HFFc6 (cell line): Measurements from ENCODE around the gene VEGFC. TPM values are rescaled to one million over a fixed set of nuclear protein-coding genes. Genes with fewer than 3 reads are reported as not detected.

ENCODE experiments used
- DNase-seq: peaks from one replicate; pipeline ENCODE4 v3.0.0-alpha.2; 2018
- H3K27ac Mint-ChIP-seq: 2 replicates; pipeline ENCODE4 v1.8.0; 2020; ENCODE audit warnings: mild to moderate bottlenecking, mixed read lengths
- H3K27me3 Mint-ChIP-seq: 2 replicates; pipeline ENCODE4 v1.8.0; 2021; ENCODE audit warnings: mild to moderate bottlenecking, moderate library complexity, mixed read lengths; ENCODE audit not compliant: insufficient read depth
- H3K36me3 Mint-ChIP-seq: 2 replicates; pipeline ENCODE4 v1.8.0; 2021; ENCODE audit warnings: low read depth, mixed read lengths
- H3K4me1 Mint-ChIP-seq: 2 replicates; pipeline ENCODE4 v1.8.0; 2020; ENCODE audit warnings: low read depth, mixed read lengths
- H3K4me3 Mint-ChIP-seq: 2 replicates; pipeline ENCODE4 v1.8.0; 2020; ENCODE audit warnings: mild to moderate bottlenecking, moderate library complexity, mixed read lengths
- H3K9me3 Mint-ChIP-seq: 2 replicates; pipeline ENCODE4 v1.8.0; 2020; ENCODE audit warnings: mild to moderate bottlenecking, mixed read lengths
- CTCF ChIP-seq: fragments of 200-600 bp; sonication (generic); IDR thresholded peaks from 2 replicates; pipeline ENCODE4 v1.5.0; 2021; ENCODE audit warnings: antibody characterized with exemption, mild to moderate bottlenecking
- total RNA-seq, 6 experiments: library from RNA; stranded (reverse); fragmentation: NEBNext Ultra II Directional; extraction: Animal tissue kit (Norgen Biotek cat#: 25700); gene quantifications; 2 replicates in 1 of 6; 3 replicates in 5 of 6; pipeline ENCODE4 v1.2.3, GENCODE V29; 2021

Gene VEGFC
- total RNA-seq, 6 experiments from 2014 or later = 323 to 374 (median 351) TPM

- Mint-ChIP-seq H3K4me1 (peaks cover 93% of the 10 kb centered on the region), H3K27me3 (peaks cover 2% of the 10 kb centered on the region), H3K4me3 (peak overlapping the region; percentile 95; the same call in 1 of the 2 replicates), H3K27ac (peak overlapping the region; percentile 98), H3K9me3 (peaks cover 2% of the 10 kb centered on the region; the same call in 1 of the 2 replicates), H3K36me3 (peaks cover 68% of the 10 kb centered on the region)
- TF ChIP-seq CTCF = no peak
- no peak for DNase-seq
Measured at GRCh38 chr4:176784816-176785215, 7.9 kb downstream of the VEGFC start.

GRCh38 chr4:176782794-176783193 is 9.9 kb downstream of the VEGFC start:
- Mint-ChIP-seq H3K4me1 (peaks cover 93% of the 10 kb centered on the region), H3K27ac (peak overlapping the region; percentile 86), H3K27me3 (peaks cover 2% of the 10 kb centered on the region; the same call in 1 of the 2 replicates), H3K4me3 (peak overlapping the region; percentile 84), H3K9me3 (no peaks in the 10 kb centered on the region), H3K36me3 (peaks cover 54% of the 10 kb centered on the region)
- DNase-seq = no peak
- no peak for TF ChIP-seq CTCF

GRCh38 chr4:176782191-176782590 is 10.5 kb downstream of the VEGFC start:
- no peak for TF ChIP-seq CTCF
- peak overlapping the region; percentile 87 for H3K27ac Mint-ChIP-seq
- peaks cover 2% of the 10 kb centered on the region; the same call in 1 of the 2 replicates for H3K27me3 Mint-ChIP-seq
- peaks cover 88% of the 10 kb centered on the region for H3K4me1 Mint-ChIP-seq
- H3K4me3 Mint-ChIP-seq = peak overlapping the region; percentile 76
- no peak for DNase-seq
- no peaks in the 10 kb centered on the region for H3K9me3 Mint-ChIP-seq
- H3K36me3 Mint-ChIP-seq = peaks cover 48% of the 10 kb centered on the region

GRCh38 chr4:176781739-176782100 is 11.0 kb downstream of the VEGFC start:
- peak overlapping the region; percentile 87 for H3K27ac Mint-ChIP-seq
- H3K4me3 Mint-ChIP-seq = peak overlapping the region; percentile 76
- H3K36me3 Mint-ChIP-seq = peaks cover 43% of the 10 kb centered on the region
- no peak for TF ChIP-seq CTCF
- peaks cover 83% of the 10 kb centered on the region for H3K4me1 Mint-ChIP-seq
- DNase-seq = no peak
- H3K27me3 Mint-ChIP-seq = peaks cover 2% of the 10 kb centered on the region; the same call in 1 of the 2 replicates
- H3K9me3 Mint-ChIP-seq = no peaks in the 10 kb centered on the region

- Mint-ChIP-seq H3K36me3 (peaks cover 42% of the 10 kb centered on the region), H3K9me3 (no peaks in the 10 kb centered on the region)
- DNase-seq = no peak
Measured at GRCh38 chr4:176780995-176781738, 11.6 kb downstream of the VEGFC start.

More at GRCh38 chr4:176780995-176781738, 11.6 kb downstream of the VEGFC start:
- Mint-ChIP-seq H3K4me1 (peaks cover 83% of the 10 kb centered on the region), H3K27ac (peak overlapping the region; percentile 87), H3K27me3 (peaks cover 2% of the 10 kb centered on the region; the same call in 1 of the 2 replicates), H3K4me3 (peak overlapping the region; percentile 76)
- no peak for TF ChIP-seq CTCF
